Astrocyte of the spinal cord (primary cell): ENCODE data around the gene ERC2.
A peak's percentile ranks its signal among the peaks of the same experiment; 100 is the strongest.

Experiments
- DNase-seq: peaks from one replicate; pipeline ENCODE4 v3.0.0; 2011; ENCODE audit warnings: low read depth, low spot score
- H3K4me3 ChIP-seq: 2 replicates; pipeline ENCODE4 v1.5.1; 2011; ENCODE audit warnings: low read depth, mild to moderate bottlenecking, low read length, moderate library complexity
- in situ Hi-C: cut with HindIII; loops from 2 replicates; pipeline ENCODE4 v1.10.0; 2017; ENCODE audit warnings: low sequenced_read_pairs
- TF ChIP-seq, protein P1 (sequence below): IDR thresholded peaks from 2 replicates; pipeline ENCODE4 v1.5.1; 2012; ENCODE audit warnings: low read depth, mild to moderate bottlenecking, low read length, inconsistent platforms

Gene ERC2

DNA sequence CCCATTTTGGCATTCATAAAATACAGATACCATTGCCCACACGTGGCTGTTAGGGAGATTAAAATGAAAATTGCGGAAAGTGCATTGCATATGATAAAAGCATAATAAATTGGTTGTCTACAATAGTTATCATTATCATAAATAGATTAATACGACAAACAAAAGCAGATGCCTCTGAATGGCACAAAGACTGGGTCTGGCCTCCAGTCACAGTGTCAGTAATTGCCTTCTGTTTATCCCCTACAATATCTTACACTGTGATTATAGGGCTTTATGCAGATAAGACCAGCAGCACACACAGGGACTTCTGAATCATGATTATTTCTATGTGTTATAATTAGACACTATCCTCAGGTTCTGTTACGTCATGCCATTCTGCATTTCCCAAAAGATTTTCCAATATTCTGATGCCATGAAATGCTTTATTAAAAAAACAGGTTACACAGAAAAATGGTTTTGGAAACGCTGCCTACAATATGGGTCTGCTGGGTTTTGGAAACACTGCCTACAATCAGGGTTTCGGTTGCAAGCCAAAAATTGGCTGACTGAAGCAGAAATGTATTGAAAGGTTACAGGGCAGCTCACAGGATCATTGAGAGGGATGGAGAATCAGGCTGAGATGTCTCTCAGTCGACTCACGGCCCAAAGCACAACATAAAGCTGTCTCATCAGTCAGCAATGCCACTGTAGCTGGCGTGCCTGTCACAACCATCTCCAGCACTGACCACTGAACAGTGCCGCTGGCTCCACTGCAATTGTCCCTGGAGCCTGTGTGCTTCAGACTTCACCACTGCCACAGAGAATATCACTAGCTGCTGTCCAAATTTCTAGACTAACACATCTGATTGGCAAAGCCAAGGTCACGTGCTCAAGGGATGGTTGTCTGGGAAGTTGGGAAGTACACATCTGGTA is 248.1 kb downstream of the ERC2 start:
- in situ Hi-C loops = no loop called here
- no peak overlapping the region for H3K4me3 ChIP-seq
- DNase-seq = no peak
- TF ChIP-seq, protein P1, sequence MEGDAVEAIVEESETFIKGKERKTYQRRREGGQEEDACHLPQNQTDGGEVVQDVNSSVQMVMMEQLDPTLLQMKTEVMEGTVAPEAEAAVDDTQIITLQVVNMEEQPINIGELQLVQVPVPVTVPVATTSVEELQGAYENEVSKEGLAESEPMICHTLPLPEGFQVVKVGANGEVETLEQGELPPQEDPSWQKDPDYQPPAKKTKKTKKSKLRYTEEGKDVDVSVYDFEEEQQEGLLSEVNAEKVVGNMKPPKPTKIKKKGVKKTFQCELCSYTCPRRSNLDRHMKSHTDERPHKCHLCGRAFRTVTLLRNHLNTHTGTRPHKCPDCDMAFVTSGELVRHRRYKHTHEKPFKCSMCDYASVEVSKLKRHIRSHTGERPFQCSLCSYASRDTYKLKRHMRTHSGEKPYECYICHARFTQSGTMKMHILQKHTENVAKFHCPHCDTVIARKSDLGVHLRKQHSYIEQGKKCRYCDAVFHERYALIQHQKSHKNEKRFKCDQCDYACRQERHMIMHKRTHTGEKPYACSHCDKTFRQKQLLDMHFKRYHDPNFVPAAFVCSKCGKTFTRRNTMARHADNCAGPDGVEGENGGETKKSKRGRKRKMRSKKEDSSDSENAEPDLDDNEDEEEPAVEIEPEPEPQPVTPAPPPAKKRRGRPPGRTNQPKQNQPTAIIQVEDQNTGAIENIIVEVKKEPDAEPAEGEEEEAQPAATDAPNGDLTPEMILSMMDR = no peak

DNA sequence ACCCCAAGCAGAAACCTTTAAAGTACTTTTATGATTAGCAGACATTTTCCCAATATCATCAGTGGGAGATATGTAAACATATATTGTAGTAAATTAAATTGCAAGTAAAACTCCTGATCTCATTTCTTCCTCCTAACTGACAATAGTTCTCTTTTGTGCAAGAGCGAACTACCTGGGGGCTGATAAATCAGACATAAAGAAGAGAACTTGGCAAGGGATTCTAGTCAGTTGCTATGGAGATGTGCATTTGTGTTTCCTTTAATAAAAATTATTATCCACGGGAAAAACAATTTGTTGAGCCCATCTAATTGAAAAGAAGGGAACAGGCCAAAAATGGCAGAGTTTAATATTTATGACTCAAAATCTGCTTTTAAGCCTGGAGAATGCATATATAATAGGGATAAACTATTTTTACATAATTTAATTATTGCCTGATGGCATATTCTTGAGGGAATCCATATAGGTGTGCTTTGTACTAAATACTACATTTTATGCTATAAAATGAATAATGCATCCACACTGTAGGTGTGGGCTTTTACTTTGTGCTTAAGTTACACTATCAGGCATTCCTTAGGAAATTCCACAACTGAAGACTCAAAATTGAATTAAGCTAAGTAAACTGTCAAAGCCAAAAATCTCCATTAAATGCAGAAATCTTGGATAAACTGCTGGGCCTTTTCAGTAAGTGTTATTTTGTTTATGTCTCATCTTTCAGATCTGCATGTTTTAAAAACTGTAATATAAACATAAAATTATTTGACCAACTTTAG is 258.1 kb downstream of the ERC2 start:
- TF ChIP-seq, protein P1 = no peak
- in situ Hi-C loops = no loop called here
- DNase-seq = no peak
- H3K4me3 ChIP-seq = no peak overlapping the region

DNA sequence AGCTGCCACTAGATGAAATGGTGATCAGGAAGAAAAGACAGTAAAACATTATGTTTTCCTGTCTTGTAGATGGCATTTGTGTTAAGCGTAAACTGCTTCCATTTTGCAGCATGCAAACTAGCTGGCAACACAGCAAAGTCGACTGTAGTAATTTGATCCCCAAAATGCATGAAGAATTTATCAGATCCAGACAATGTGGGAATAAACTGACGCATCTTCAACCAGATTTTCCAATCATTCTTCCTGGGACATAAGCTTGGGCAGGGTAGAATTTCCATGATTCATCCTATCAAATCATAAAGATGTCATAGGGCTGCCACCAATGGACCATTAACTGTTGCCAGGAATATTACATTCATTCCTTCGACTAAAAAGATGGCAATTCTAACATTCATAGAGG is 260.3 kb downstream of the ERC2 start:
- DNase-seq = no peak
- in situ Hi-C loops = no loop called here
- no peak overlapping the region for H3K4me3 ChIP-seq
- TF ChIP-seq, protein P1 = no peak

DNA sequence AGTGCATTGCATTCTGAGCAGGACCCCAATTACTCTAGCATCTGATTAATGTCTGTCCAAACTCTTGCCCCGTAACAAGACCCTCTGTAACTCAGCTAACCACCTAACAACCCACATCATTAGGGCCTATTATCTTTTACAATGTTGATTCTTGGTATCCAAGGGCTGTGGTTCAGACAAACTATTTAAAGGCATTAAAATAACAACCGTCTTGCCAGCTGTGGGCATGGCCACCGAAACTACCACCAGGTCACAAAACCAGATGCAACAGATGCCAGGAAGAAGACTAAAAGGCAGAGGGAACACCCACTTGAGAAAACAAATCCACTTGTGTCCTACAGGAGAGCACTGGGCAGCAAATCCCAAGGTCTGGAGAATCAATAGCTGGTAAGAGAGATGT is 262.9 kb downstream of the ERC2 start:
- peak; percentile 25 for DNase-seq
- TF ChIP-seq, protein P1 = no peak
- in situ Hi-C loops = no loop called here
- no peak overlapping the region for H3K4me3 ChIP-seq

DNA sequence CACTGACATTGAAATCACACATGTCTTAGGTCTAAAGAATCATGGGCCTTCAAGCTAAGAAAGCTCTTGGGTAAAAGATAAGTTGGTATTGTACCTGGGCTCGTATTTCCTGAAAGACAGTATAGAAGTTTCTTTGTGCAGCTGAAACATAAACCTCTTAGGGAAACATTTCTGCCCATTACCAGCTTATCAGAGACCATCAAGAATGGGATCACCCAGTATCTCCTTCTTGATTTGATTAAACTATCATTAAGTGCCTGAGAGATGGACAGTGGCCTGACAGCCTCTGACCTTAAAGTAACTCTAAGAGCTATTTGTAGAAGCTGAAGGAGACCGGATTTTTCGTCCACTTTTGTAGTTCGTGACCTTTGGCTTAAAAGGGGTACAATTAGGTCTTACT is 265.3 kb downstream of the ERC2 start:
- DNase-seq = no peak
- H3K4me3 ChIP-seq = no peak overlapping the region
- in situ Hi-C loops = no loop called here
- TF ChIP-seq, protein P1 = no peak

DNA sequence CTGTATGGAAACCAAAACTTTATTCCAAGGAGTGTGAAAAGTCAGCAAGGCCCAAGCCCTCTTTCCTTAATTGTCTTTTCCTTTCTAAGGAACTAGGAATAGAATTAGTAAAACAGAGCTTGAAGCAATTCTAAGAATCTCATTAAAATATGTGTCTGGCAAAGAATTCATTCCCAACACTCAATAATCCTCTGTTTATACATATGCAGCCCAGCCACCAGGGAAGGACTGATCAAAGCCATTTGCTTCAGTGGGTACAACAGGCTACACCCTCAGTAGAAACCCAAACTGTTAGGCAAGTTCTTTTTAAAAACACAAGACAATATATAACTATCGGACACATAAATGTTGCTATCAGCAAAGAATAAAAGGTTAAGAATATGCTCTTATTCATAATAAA is 266.9 kb downstream of the ERC2 start:
- H3K4me3 ChIP-seq = no peak overlapping the region
- DNase-seq = no peak
- in situ Hi-C loops = no loop called here
- TF ChIP-seq, protein P1 = no peak
